Osteoblast (primary cell): Measurements from ENCODE around the gene SLCO2B1. TPM values are rescaled to one million over a fixed set of nuclear protein-coding genes. Genes with fewer than 3 reads are reported as not detected.

Experiments used
- DNase-seq: peaks from one replicate; pipeline ENCODE4 v3.0.0; 2011; ENCODE audit warnings: low spot score, mixed read lengths; ENCODE audit not compliant: insufficient read length; ENCODE audit errors: missing footprints
- H2AFZ ChIP-seq: 2 replicates; pipeline ENCODE4 v1.6.0; 2011; ENCODE audit warnings: mild to moderate bottlenecking, low read length
- H3K27ac ChIP-seq: 2 replicates; pipeline ENCODE4 v1.5.1; 2011; ENCODE audit warnings: mild to moderate bottlenecking, low read depth, low read length, moderate library complexity
- H3K27me3 ChIP-seq: 2 replicates; pipeline ENCODE4 v1.6.0; 2012; ENCODE audit warnings: mild to moderate bottlenecking, control low read depth, inconsistent platforms, low read length, moderate library complexity; ENCODE audit not compliant: insufficient read depth
- H3K36me3 ChIP-seq: 2 replicates; pipeline ENCODE4 v1.5.1; 2011; ENCODE audit warnings: mild to moderate bottlenecking, low read length, control low read depth, moderate library complexity; ENCODE audit not compliant: insufficient read depth
- H3K4me1 ChIP-seq: 2 replicates; pipeline ENCODE4 v1.5.1; 2011; ENCODE audit warnings: mild to moderate bottlenecking, low read length, control low read depth, moderate library complexity; ENCODE audit not compliant: insufficient read depth
- H3K4me2 ChIP-seq: 2 replicates; pipeline ENCODE4 v1.6.0; 2011; ENCODE audit warnings: mild to moderate bottlenecking, low read length; ENCODE audit not compliant: insufficient read depth
- H3K4me3 ChIP-seq: fragments of 200-600 bp; sonication (generic); 3 replicates; pipeline ENCODE4 v1.5.1; 2012; ENCODE audit warnings: mild to moderate bottlenecking, low read length, inconsistent platforms; ENCODE audit not compliant: insufficient read depth
- H3K79me2 ChIP-seq: 2 replicates; pipeline ENCODE4 v1.6.0; 2012; ENCODE audit warnings: mild to moderate bottlenecking, low read length, control low read depth, inconsistent platforms; ENCODE audit not compliant: insufficient read depth
- H3K9me3 ChIP-seq: 2 replicates; pipeline ENCODE4 v1.5.1; 2011; ENCODE audit warnings: low read depth, low read length, control low read depth
- H4K20me1 ChIP-seq: 2 replicates; pipeline ENCODE4 v1.6.0; 2012; ENCODE audit warnings: mild to moderate bottlenecking, low read length, control low read depth; ENCODE audit not compliant: insufficient read depth
- CTCF ChIP-seq: IDR thresholded peaks from 2 replicates; pipeline ENCODE4 v1.5.1; 2011; ENCODE audit warnings: mild to moderate bottlenecking, low read depth, low read length, moderate library complexity; ENCODE audit errors: extremely low read depth
- total RNA-seq: library from RNA; depleted of rRNA; stranded (reverse); fragments of >200 nt; gene quantifications from 2 replicates; pipeline ENCODE4 v1.2.3, GENCODE V29; 2012

SLCO2B1 gene
- total RNA-seq, 1 donor, result 0.72 TPM

GRCh38 chr11:75198278-75198973, 47.5 kb downstream of the SLCO2B1 start:
- H3K36me3 ChIP-seq, result no peaks in the 10 kb centered on the region
- no peak for DNase-seq
- H3K9me3 ChIP-seq, result no peaks in the 10 kb centered on the region
- no peaks in the 10 kb centered on the region for H3K4me1 ChIP-seq
- TF ChIP-seq CTCF, result no peak
- no peak overlapping the region for H3K4me2 ChIP-seq
- no peaks in the 10 kb centered on the region for H3K79me2 ChIP-seq
- H3K4me3 ChIP-seq, result no peak overlapping the region
- no peak overlapping the region for H2AFZ ChIP-seq
- H3K27ac ChIP-seq, result no peak overlapping the region
- H4K20me1 ChIP-seq, result no peaks in the 10 kb centered on the region
- peaks cover 24% of the 10 kb centered on the region for H3K27me3 ChIP-seq

- Histone ChIP-seq H2AFZ (no peak overlapping the region), H3K9me3 (no peaks in the 10 kb centered on the region), H3K27ac (no peak overlapping the region), H3K4me2 (no peak overlapping the region), H3K79me2 (no peaks in the 10 kb centered on the region), H3K36me3 (no peaks in the 10 kb centered on the region), H3K4me3 (no peak overlapping the region), H4K20me1 (no peaks in the 10 kb centered on the region), H3K27me3 (peaks cover 16% of the 10 kb centered on the region), H3K4me1 (no peaks in the 10 kb centered on the region)
- DNase-seq, result peak; percentile 30
- no peak for TF ChIP-seq CTCF
Observed at GRCh38 chr11:75199412-75199955, 48.6 kb downstream of the SLCO2B1 start.

GRCh38 chr11:75200051-75200450, 49.1 kb downstream of the SLCO2B1 start:
- H3K9me3 ChIP-seq, result no peaks in the 10 kb centered on the region
- H3K27me3 ChIP-seq, result peaks cover 12% of the 10 kb centered on the region
- no peak overlapping the region for H2AFZ ChIP-seq
- no peaks in the 10 kb centered on the region for H3K4me1 ChIP-seq
- H3K4me3 ChIP-seq, result no peak overlapping the region
- H3K4me2 ChIP-seq, result no peak overlapping the region
- no peaks in the 10 kb centered on the region for H3K79me2 ChIP-seq
- peak; percentile 65 for DNase-seq
- H4K20me1 ChIP-seq, result no peaks in the 10 kb centered on the region
- H3K36me3 ChIP-seq, result no peaks in the 10 kb centered on the region
- no peak overlapping the region for H3K27ac ChIP-seq
- no peak for TF ChIP-seq CTCF

- Histone ChIP-seq H3K4me3 (no peak overlapping the region), H4K20me1 (no peaks in the 10 kb centered on the region), H3K27ac (no peak overlapping the region), H3K4me2 (no peak overlapping the region), H3K27me3 (peaks cover 12% of the 10 kb centered on the region), H3K36me3 (no peaks in the 10 kb centered on the region), H3K4me1 (no peaks in the 10 kb centered on the region), H3K79me2 (no peaks in the 10 kb centered on the region), H2AFZ (no peak overlapping the region), H3K9me3 (no peaks in the 10 kb centered on the region)
- DNase-seq, result peak; percentile 62
- no peak for TF ChIP-seq CTCF
Observed at GRCh38 chr11:75200531-75200930, 49.6 kb downstream of the SLCO2B1 start.
